ENCODE data around the gene TAF6.

TAF6 gene

GRCh38 chr7:100093054-100093453, 26.1 kb downstream of the TAF6 start:
- DNase-seq = peak in 1 of 14 donors; percentile 5

GRCh38 chr7:100091411-100092181, 27.6 kb downstream of the TAF6 start:
- DNase-seq = no peak

DNA sequence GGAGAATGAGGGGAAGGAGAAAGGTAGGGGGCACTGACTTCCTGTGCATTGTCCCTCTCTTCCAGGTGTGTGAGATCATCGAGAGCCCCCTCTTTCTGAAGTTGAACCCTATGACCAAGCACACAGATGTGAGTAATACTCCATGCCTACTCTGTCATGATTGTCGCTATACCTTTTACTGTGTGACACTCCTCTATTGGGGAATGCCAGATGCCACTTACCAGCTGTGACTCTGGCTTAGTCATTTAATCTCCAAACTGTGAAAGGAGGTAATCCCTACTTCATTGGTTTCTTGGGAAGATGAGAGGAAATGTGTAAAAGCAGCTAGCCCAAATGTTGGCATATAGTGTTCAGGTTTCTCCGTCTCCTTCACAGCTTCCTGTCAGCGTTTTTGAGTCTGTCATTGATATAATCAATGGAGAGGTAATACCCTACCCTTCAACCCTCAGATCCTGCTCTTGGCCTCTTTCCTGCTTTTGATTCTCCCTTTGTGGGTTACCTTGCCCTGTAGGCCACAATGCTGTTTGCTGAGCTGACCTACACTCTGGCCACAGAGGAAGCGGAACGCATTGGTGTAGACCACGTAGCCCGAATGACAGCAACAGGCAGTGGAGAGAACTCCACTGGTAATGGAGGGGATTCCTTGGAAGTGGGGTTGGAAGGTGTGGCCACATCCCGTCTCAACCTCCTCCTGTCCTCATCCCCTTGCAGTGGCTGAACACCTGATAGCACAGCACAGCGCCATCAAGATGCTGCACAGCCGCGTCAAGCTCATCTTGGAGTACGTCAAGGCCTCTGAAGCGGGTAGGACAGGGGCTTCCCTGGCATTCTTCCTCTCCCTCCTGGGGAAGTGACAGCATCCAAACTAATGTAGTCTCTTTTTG, 28.4 kb downstream of the TAF6 start:
- DNase-seq = no peak

DNA sequence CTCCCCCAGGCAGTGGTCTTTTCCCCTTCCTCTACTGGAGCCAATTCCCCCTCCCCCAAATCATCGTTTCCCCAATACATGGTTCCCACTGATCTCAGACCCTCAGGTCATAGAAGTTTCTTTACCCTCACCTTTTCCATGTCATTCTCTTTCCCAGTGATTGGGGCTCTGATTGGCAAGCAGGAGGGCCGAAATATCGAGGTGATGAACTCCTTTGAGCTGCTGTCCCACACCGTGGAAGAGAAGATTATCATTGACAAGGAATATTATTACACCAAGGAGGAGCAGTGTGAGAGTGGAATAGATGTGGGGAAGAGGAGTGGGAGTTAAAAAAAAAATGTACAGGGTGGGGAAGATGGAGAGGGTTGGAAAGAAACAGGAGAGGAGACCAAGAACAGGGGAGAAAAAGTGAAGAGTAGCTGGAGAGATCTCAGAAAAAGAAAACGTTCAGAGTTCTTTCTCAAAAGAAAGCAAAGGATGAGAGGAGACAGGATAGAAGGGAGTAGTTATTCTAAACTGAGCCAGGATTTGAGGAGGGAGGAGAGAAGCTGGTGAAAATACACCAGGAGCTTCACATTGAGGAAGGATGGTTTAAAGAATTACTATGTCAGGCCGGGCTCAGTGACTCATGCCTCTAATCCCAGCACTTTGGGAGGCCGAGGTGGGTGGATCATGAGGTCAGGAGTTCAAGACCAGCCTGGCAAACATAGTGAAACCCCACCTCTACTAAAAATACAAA, 29.5 kb downstream of the TAF6 start:
- peak in 1 of 14 donors; percentile 23 for DNase-seq

DNA sequence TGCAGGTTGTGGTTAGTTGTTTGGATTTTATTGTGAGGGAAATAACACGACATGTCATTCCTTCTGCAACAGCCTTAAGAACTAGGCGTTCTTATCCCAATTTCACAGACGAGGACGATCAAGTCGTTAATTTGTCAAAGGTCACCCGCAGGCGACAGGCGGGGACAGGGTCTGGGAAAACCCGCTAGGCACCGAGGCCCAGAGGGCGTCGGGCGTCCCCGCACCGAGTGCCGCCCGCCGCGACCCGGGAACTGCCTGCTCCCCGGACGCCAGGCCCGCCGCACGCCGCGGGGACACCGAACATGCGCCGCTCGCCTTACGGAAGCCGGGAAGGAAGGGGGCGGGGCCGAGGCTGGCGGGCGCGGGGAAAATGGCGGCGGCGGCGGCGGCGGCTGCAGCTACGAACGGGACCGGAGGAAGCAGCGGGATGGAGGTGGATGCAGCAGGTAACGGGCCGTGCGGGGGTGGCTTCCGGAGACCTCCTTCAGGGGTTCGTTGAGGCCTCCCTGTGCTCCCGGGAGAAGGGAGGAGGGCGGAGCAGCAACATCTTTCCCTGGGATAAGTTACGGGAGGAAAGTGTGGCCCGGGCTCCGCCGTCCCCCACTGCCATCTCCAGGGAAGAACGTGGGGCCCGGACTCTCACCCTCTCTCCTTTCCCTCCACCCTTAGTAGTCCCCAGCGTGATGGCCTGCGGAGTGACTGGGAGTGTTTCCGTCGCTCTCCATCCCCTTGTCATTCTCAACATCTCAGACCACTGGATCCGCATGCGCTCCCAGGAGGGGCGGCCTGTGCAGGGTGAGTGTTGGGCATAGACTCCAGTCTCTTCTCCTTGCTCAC, 30.3 kb downstream of the TAF6 start, which contains the start of gene COPS6:
TSS of gene COPS6 (plus strand) at position 349 of the 837 bp plus-strand sequence. CDS start at position 371, 22 bp downstream.
- DNase-seq = peak; percentile 13 to 91 (median 69)

GRCh38 chr7:100088095-100088620, 31.0 kb downstream of the TAF6 start:
- peak in 1 of 14 donors; percentile 40 for DNase-seq

GRCh38 chr7:100087055-100087750, 32.0 kb downstream of the TAF6 start:
- DNase-seq = no peak

GRCh38 chr7:100085515-100085914, 33.6 kb downstream of the TAF6 start:
- no peak for DNase-seq

- no peak for DNase-seq
Observed at GRCh38 chr7:100082978-100083377, 36.2 kb downstream of the TAF6 start.

DNA sequence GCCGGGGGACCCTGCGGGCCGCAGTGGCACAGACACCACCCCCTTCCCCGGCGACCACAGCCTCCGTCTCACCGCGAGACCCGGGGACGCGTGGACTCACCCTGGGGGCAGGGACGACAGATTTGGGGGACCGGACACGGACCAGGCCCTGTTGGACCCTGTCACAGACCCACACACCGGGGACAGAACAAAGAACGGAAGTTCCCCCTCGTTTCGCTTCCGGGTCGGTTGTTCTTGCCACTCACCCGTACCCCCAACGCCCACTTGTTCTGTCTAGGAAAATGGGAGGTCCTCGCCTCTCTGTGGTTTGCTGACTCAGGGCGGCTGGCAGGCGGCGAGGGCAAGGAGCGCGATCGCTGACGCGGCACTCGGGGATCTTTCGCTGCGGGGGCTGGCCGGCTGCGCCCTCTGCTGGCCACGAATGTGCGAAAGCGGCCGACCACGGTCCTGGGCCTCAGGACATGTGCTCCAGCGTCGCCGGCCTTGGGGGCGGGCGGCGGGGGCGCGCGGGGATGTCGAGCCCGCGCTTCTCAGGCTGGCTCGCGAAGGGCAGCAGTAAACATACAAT, 37.5 kb downstream of the TAF6 start, which contains the start of gene ZNF3:
TSS of gene ZNF3 (minus strand) at position 189 of the 568 bp plus-strand sequence. CDS start 4,366 bp downstream, outside the sequence.
- peak; percentile 83 to 99 (median 98) for DNase-seq

DNA sequence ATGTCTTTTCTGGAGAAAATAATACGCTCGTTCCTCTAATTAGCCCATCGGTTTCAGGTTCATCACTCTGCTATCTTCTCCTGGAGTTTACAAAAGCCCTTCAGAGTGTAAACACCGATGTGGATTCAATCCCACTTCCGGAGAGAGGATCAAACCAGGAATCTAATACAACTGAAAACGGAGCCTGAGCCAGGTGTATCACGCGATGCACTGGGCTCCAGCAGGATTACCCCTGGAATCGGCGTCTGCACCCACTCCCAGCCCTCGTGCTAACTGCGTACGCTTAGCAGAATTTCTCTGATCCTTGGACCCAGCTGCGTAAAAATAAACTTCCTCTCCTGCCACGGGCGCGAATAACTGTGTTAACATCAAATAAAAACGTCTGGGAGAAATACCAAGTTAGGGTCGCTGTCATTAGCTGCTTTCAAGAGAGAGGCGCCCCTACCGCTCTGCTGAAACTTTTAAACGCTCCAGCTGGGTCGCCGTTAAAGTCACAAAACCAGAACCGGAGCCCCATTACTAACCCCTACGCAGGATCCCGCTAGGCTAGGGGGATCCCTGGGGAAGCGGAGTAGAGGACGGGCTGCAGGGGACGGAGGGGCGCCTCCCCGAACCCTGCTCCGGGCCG, 38.1 kb downstream of the TAF6 start:
- no peak for DNase-seq

GRCh38 chr7:100079024-100079560, 40.1 kb downstream of the TAF6 start:
- peak in 11 of 14 donors; percentile 7 to 69 (median 45) for DNase-seq

- no peak for DNase-seq
Observed at GRCh38 chr7:100077205-100077604, 42.0 kb downstream of the TAF6 start.

- DNase-seq = no peak
Observed at GRCh38 chr7:100075418-100075817, 43.7 kb downstream of the TAF6 start.

GRCh38 chr7:100074841-100075240, 44.3 kb downstream of the TAF6 start:
- DNase-seq = no peak

GRCh38 chr7:100072462-100072861, 46.7 kb downstream of the TAF6 start:
- no peak for DNase-seq

DNA sequence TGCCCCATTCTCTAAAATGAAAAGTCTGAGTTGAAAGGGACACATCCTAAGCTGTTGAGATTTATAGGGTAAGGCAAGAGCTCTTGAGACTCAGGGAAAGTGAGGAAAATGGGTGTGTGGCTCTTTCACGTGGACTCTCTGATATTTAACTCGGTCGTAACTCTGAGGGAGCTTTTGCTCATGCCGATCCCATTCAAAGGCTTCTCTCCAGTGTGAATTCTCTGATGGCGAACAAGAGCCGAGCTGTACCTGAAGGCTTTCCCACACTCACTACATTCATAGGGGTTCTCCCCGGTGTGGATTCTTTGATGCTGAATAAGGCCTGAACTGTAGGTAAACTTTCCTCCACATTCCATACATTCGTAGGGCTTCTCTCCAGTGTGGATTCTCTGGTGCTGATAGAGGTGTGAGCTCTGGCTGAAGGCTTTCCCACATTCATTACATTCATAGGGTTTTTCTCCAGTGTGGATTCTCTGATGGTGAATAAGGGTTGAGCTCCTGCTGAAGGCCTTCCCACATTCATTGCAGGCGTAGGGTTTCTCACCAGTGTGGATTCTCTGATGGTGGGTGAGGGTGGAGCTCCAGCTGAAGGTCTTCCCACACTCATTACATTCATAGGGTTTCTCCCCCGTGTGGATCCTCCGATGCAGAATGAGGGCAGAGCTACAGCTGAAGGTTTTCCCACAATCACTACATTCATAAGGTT, 48.0 kb downstream of the TAF6 start:
- DNase-seq = no peak

GRCh38 chr7:100069991-100070390, 49.2 kb downstream of the TAF6 start:
- no peak for DNase-seq

DNA sequence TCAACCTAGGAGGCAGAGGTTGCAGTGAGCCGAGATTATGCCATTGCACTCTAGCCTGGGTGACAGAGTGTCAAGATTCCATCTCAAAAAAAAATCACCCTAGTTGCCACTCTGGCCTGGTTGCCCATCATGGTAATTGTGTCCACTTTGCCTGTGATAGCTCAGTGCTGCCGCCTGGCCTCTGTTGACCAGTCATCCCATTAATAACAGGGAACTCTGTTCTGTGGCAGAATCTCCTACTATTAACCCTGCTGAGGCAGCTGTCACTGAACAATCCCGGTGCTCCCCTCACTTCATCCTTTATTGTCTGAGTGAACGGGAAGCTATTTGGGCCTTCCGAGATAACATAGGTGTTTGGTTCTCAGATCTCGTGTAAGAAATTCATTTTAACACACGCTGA, 52.2 kb downstream of the TAF6 start:
- peak in 1 of 14 donors; percentile 3 for DNase-seq

Data from C1 segment of cervical spinal cord (tissue), 14 donors.